Keratinocyte (primary cell): ENCODE results near the gene PERCC1.

Experiments used
- CTCF ChIP-seq, 3 experiments: IDR thresholded peaks in 1 of 3; conservative IDR thresholded peaks in 1 of 3; optimal IDR thresholded peaks in 1 of 3; 2 replicates in 2 of 3; 3 replicates in 1 of 3; pipeline versions ENCODE3 to v1.5.1; 2011; ENCODE audit warnings: low read length in 3 of 3, mild to moderate bottlenecking in 3 of 3, moderate library complexity in 2 of 3, control low read depth in 1 of 3, inconsistent platforms in 1 of 3; ENCODE audit not compliant: insufficient read depth in 2 of 3; ENCODE audit errors: extremely low read depth in 1 of 3
- EZH2 ChIP-seq: IDR thresholded peaks from one replicate; pipeline ENCODE4 v1.6.1; 2012; ENCODE audit warnings: inconsistent platforms, mild to moderate bottlenecking, low read length, moderate library complexity

GRCh38 chr16:1413684-1414531 lies 17.0 kb upstream of the PERCC1 start:
- peak; percentile 32 to 62 (median 43) for TF ChIP-seq CTCF (optimal IDR thresholded peaks at IDR 0.05 in 1 of 3, IDR thresholded peaks at IDR 0.05 in 1 of 3, conservative IDR thresholded peaks at IDR 0.05 in 1 of 3; ENCODE audit: extremely low read depth in 1 of 3, insufficient read depth in 2 of 3, low read length in 3 of 3)
- TF ChIP-seq EZH2 = no peak
